GM04503 (cell line): ENCODE measurements around the gene FAF2.
"Not testable (repeated sequence)": the region's sequence is repeated elsewhere in the genome, so short reads cannot be mapped to it uniquely, and the experiment has no call there.

ENCODE experiments used
- DNase-seq: peaks from one replicate; pipeline ENCODE4 v3.0.0-alpha.2; 2012; ENCODE audit warnings: low read depth

FAF2 gene, protein sequence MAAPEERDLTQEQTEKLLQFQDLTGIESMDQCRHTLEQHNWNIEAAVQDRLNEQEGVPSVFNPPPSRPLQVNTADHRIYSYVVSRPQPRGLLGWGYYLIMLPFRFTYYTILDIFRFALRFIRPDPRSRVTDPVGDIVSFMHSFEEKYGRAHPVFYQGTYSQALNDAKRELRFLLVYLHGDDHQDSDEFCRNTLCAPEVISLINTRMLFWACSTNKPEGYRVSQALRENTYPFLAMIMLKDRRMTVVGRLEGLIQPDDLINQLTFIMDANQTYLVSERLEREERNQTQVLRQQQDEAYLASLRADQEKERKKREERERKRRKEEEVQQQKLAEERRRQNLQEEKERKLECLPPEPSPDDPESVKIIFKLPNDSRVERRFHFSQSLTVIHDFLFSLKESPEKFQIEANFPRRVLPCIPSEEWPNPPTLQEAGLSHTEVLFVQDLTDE

DNA sequence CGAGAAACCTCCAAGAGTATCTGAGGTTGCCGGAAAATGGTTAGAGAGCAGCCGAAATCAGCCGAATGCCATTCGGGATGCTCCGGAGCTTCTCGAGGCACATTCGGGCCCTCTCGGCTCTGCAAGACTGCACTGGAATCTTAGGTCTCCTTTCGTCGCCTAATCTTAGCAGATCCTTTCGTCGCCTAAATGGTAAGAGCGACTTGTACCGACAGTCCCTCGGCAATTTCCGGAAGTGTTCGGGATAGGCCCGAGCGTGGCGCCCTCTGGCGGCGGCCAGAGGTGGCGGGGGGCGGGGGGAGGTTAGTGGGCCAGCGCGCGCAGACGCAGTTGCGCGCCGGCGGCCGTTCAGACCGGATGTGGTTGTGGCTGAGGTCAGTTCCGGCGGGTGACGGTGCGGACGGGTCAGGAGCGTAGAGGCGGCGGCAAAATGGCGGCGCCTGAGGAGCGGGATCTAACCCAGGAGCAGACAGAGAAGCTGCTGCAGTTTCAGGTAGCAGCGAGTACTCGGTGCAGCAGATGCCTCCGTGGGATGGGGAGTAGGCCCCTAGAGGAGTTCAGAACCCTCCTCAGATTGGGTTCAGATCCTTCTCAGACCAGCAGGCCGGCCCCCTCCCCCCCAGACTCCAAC, at the start of gene FAF2:
FAF2 (plus strand) TSS at position 408 of the 631 bp plus-strand sequence; CDS start at position 431, 23 bp downstream.
- DNase-seq: peak; percentile 91

DNA sequence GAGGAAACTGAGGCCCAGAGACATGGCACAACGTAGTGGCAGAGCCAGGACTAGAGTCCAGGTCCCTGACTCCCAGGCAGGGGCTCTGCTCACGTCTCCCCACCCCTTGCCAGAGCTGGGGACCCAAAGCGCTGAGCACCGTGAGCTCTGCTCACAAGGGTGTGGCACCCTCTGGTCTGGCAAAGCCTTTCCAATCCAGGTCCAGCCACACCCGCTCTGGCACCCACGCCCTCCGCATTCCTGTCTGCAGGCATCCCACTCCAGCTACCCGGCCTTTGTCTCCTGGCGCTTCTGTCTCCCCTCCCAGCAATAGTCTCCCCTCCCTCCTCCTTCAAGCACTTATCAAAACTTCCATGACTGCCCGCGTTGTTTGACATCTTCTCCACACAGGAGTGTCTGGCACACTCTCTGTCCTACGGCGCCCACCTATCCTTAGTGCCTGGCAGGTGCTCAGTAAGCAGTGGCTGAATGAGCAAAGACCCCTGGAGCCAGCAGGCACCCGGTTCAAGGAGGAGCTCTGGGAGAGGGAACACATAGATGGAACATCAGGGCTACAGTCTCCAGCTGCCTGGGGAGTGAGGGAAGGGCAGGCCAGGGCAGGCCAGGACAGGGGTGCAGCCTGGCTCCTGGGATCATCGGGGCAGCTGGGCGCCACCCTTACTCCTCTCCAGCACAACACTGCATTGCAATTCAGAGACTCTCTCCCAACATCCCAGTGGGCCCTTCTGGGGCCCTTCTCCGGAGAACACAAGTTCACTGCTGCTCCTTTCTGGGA, 47.6 kb upstream of the FAF2 start:
- DNase-seq: no peak

DNA sequence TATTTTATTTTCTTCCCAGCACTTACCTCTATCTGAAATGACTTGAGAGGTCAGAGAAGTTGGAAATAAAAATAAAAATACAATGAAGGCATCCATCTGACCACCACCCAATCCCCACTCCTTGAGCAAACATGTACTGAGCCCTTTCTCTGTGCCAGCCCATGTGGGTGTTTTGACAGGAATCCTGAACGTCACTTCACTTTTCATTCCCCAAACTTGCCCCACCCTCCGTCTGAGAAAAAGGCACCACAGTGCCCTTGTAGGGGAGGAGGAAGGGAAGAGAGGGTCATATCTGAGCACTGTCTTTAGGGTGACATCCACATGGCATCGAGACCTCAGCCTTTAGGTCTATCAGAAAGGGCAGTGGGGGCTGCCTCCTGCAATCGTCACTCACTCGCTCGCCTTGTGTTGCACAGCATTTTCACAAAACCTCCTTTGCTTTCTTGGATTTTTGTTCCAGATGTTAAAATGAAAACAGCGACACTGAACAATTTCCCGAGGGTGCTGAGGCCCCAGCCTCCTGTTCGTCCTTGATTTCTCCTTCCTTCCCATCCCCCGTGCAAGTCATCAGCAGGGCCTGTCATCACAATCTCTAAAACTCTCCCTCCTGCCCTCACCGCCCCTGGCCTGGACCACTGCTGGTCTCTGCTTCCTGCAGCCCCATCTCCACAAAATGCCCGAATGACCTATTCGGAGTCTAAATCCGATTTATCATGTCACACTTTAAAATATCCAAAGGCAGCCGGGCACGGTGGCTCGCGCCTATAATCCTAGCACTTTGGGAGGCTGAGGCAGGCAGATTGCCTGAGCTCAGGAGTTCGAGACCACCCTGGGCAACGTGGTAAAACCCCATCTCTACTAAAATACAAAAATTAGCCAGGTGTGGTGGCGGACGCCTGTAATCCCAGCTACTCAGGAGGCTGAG, 46.6 kb upstream of the FAF2 start:
- DNase-seq: no peak

DNA sequence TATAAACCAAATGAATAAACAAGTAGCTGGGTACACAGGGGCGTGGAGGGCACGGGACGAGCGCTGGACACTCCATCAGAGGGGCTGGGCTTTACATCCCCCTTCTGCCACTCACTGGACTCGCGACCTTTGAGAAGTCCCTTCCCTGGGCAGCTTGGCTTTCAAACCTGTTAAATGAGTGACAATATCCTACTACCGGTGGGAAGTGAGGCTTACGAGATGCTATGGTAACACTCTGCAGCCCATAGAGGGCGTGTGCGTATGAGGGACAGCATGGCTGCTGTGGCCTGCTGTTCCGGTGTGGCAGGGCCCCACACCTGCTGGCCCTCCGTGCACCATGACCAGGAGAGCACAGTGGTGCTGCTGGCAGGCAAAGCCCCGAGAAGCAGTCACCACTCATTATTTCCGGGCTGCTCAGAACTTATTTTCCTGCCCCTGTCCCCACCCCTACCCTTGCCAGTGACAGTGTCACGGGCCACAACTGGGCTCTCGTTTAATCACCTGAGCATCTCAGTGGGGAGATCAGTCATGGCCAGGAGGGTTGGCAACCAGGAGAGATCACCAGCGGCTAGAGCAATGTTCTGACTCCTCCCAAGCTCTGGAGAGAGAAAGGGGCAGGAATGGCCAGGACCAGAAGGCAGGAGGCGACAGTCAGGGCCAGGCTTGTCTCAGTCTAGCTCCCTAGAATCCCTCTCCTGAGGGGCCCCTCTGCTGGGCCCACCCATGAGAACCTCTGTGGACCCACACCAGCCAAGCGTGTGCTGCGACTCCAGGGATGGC, 42.3 kb upstream of the FAF2 start:
- DNase-seq: no peak

DNA sequence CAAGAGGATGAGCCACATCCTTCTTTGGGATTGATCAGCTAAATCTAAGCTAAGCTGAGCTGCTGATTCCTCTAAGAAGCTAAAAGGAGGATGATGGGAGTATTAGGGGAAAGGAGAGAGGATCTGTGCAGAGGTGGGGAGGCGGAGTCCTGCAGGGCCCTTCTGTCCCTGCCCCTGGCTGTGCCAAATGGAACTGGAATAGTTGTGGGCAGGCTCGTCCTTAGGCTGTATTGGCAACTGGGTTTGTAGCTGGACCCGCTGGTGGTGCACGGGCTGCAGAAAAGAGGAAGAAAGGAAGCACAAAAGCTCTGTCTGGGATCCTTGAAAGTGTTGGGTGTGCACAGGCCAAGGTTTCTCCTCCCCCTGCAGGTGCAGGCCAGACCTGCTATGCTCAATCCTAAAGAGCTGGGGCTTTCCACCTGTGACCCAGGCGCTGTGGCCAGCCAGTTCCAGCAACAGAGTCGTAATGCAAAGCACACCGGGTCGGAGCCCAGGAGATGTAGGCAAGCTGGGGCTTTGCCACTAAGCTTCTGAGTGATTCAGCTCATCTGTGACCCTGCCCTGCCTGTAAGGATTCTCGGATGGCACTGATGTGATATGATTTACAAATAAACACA, 41.6 kb upstream of the FAF2 start:
- DNase-seq: no peak

DNA sequence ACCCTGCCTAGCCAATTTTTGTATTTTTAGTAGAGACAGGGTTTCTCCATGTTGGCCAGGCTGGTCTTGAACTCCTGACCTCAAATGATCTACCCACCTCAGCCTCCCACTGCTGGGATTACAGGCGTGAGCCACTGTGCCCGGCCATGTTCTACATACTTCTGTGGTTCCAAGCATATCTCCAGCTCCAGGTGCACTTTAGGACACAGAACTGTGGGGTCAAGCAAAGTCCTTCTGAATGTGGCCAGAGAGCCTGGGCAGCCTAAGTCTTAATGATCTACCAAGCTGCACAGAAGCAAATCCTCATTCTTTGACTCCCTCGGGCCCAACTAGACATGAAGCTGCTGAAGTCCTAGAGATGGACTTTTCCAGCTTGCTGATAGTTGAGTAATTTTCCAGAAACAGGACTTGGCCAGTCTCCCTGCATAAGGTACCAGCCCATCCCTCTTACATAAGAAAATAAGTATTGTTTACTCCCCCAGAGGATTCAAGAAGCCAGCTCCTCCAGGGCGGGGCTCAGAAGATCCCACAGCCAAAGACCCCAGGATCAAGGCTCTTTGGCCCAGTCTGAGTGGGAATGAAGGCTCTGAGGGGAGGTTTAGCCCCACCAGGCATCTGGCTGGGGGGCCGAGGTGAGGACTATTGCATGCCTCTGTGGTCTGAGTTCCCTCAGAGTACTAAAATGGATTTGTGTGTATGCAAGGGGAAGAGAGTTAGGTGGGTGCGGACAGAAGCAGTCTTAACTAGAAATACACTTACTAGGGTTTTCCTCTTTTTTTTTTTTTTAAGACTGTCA, 40.5 kb upstream of the FAF2 start:
- DNase-seq: no peak

DNA sequence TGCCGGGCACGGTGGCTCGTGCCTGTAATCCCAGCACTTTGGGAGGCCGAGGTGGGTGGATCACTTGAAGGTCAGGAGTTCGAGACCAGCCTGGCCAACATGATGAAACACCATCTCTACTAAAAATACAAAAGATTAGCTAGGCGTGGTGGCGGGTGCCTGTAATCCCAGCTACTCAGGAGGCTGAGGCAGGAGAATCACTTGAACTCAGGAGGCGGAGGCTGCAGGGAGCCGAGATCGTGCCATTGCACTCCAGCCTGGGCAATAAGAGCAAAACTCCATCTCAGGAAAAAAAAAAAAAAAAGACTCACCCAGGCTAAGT, 40.0 kb upstream of the FAF2 start:
- not testable (repeated sequence) for DNase-seq

DNA sequence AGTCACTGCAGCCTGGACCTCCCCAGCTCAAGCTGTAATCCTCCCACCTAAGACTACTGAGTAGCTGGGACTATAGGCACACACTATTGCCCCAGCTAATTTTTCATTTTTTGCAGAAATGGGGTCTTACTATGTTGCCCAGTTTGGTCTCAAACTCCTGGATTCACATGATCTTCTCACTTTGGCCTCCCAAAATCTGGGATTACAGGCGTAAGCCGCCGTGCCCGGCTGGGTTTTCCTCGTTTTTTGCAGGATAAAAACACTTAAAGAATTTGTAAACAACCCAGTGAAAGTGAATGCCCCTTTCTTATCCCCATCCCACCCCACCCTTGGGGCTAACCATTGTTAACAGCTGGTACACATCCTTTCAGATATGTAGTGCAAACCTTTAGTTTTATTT, 39.6 kb upstream of the FAF2 start:
- DNase-seq: no peak

DNA sequence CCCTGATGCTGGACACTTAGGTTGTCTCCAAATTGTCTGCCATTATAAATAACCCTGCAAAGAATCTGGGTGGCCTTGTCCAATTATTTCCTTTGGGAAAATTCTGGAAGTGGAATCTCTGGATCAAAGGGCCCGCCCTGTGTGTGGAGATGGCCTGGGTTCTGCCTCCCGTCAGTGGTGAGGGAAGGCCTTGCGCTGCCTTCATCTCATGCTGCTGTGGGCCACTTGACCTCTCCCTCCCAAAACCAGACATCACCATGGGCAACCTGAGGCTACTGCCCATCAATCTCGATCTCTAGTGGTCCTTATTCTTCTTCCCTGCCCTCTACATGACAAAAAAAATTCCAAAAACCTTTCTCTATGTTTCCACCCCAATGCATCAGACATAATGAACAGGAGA, 38.4 kb upstream of the FAF2 start:
- no peak for DNase-seq

DNA sequence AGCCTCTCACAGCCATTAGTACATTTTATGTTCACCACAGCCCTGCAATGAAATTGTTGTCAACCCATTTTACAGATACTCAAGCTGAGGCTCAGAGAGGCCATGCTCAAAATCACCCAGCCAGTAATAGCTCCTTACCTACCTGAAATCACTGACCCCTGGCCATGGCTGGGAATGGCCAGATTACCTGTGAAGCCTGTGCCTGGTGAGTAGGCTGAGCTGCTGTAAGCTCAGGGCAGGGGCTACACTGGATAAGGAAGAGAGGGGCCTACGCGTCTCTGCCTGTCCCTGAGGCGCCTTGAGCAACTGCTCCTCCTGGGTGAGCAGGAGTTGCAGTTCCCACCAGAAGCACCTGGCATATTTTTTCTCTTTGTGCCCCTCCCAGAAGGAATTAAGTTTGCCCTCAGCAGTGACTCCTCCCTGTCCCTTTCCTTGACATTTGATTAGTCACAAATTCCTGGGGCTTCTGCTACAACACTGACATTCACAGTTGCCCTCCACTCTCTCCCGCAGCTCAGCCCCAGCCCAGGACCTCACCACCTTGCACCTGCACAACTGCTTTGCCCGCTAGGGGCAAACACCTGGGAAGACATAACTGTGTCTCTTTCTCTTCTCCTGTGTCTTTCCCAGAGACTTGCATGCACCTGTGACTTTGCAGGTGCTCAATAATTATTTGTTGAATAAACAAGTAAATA, 37.6 kb upstream of the FAF2 start:
- DNase-seq: no peak

DNA sequence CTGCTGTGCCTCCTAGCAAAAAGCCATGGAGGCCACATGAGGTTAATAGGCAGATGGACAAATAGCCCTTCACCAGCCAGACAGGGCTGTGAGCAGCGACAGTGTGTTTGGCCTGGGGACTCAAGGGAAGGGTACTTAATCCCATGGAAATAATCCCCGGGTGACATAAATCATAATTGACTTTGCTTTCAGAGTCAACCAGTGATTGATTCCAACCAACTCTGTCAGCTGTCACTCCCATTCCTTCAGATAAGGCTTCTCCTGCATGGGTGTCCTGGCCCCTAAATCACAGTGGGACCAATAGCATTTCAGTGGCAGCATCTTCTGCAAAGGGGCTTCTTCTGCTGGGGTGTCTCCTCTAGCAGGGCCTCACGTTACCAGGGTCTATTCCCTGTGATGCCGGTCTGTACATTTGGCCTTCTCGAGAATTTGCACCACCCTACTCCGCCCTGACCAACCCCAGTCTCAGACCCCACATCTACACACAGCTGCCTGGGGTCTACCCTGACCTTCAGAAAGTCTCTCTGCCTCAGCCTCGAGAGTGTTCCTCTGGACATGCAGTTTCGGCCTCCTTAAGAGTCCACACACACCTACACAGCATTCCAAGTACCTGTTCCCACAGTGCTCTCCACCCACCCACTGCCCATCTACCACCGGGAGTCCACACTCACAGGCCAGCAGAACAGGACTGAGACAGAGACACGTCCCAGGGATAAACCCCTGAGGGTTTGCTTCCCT, 35.5 kb upstream of the FAF2 start:
- DNase-seq: no peak

DNA sequence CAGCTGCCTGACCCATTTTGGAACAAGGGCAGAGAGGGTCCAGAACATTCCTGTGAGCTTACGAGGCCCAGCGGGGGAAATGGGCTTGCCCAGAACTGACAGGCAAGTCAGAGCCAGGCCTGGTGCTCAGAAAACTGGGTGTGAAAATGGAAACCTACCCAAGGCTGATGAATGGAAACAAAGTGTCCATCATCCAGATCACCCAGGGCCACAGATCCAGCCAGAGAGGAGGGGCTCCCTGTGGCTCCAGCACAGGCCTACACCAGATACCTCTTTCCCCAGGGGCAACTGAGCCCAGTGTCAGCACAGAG, 35.0 kb upstream of the FAF2 start:
- no peak for DNase-seq

DNA sequence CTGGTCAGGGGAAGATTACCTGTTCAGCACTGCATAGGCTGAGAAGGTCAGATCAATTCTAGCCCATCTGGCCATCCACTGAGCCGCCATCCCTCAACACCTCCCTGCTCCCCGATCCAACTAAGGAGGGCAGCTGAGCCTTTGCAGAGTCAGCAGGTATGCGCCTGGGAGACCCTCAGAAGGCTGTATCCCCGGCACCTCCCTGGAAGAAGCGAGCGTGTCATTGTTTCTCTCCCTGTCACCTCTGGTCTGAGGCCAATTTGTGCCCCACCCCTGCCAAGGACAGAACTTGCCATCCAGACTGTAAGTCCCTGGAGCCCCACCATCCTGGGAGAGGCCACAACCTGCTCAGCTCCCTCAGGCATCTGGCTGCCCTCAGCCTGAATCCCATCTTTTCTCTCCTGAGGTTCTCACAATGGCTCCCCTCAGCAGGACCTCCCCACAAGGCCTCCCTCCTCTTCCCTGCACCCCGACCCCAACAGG, 34.4 kb upstream of the FAF2 start:
- no peak for DNase-seq

DNA sequence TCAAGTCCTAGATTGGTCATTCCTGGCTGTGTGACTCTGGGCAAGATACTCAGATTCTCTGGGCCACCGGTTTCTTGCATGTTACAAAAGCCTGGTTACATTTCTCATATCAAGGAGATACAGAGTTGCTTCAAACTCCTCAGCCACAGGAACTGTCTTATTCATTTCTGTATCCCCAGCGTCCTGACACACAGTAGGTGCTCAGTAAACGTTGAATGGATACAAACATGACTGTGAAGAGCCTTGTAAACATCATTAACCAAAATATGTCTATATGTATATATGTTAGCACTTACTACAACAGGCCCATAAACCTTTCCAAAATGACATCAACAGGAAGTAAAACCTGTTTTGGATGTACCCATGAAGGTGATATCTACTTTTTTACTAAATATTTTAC, 33.5 kb upstream of the FAF2 start:
- no peak for DNase-seq

DNA sequence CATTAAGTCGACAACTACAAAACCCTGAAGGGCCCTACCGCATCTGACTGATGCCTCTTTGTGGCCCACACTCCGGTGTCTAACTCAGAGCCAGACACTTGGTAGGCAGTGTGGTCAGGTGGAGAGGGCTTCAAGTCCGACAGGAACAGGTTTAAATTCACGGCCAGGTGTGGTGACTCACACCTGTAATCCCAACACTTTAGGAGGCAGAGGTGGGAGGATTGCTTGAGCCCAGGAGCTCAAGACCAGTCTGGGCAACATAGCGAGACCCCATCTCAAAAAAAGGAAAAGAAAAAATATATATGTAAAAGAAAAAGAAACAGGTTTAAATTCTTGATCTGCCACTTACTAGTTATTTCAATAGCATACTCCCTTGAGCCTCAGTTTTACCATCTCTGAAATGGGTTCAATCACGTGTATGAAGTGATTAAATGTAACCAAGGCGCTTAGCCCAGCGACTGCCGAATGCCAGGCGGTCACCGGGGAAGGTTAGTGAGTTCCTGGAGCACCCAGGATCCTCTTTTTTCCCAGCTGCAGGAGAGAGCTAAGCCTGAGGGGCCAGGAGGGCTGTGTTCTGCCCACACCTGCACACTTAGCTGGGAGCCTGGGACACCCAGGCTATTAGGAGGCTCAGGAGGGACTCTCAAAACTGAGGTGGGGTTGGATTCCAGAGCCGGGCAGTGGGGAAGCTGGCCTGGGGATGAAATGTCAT, 32.8 kb upstream of the FAF2 start:
- DNase-seq: no peak

DNA sequence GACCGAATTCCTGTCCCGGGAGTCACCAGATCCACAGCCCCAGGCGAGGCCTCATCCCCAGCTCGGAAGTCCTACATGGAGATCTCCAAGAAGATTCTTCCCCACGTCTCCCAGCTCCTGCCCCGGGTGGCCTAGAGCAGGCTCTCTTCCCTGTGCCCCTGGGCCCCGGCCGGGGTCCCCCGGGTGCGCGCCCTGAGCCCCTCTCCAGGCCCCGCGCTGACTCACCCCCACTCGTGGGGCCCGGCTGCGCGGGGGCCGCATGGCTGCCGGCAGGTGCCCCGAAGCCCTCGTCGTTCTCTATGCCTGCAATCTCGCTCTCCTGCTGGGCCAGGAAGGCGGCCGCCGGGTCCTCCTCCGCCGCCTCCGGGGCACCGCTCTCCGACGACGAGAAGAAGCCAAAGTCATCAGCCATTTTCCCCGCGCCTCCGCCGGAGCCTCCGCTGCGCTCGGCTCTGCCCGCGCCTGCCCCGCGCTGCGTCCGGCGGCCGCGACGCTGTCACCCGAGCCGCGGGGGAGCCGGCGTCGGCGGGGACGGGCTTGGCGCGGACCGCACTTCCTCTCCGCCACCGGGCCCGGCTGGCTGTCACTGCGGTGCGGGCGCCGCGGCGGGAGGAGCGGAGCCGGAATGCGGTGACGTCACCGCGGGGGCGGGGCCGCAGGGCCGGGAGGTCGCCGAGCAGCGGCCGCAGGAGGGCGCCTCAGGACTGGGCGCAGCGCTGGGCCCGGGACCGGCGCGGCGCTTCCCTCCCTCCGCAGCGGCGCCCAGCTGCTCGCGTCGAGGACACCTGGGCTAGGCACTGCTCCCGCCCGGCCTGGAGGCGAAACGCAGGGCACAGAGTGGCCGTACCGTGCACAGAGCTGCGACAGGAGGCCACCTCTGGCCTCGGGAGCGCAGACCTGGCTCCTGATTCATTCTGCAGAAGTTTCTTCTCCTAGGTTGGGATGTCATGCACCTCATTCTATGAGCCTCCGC, 31.9 kb upstream of the FAF2 start, which contains the start of gene CLTB:
CLTB (minus strand) TSS at position 588 of the 973 bp plus-strand sequence; CDS start at position 412, 176 bp downstream.
- DNase-seq: no peak

DNA sequence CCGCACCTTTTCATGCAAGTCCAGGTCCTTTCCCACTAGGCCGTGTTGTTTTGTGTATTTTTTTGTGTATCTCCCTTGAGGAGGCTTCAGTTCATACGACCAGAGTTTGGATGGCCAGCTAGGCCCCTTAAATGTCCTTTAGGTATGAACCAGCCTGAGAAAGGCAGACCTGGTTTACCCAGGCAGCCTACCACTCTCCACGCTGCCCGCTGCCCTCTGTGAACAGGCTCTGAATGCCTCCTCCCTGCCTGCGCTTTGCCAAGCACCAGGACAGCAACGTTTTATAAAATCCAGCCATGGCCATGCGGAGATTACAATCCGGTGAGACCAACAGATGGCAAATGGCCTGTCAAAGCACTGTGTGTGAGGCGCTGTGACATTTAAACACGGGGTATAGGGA, 31.2 kb upstream of the FAF2 start:
- no peak for DNase-seq
